ENCODE data around the gene EMP2.

EMP2 gene

DNA sequence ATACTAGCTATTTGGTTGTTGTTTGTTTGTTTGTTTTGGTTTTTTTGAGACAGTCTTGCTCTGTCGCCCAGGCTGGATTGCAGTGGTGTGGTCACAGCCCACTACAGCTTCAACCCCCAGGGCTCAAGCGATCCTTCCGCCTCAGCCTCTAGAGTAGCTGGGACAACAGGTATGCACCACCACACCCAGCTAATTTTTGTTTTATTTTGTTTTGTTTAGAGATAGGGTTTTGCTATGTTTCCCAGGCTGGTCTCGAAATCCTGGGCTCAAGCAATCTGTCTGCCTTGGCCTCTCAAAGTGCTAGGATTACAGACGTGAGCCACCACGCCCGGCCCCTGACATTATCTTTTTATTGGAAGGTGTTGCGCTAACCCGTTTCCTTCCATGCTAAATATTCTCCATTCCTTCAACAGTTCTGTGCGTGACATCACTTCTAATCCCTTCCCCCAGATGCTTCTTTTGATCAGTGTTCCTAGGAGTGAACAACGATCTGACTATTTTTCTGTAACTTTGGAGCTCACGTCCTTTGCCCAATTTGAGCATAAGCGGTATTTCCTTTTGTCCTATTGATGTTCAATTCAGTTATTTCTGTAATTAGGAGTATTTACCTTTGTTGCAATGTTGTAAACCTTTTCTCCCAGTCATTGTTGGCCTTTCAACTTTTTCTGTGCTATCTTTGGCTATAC is 30.2 kb upstream of the EMP2 start:
- in situ Hi-C loops (cut with MboI; ENCODE audit: low sequenced_read_pairs): no loop called here

DNA sequence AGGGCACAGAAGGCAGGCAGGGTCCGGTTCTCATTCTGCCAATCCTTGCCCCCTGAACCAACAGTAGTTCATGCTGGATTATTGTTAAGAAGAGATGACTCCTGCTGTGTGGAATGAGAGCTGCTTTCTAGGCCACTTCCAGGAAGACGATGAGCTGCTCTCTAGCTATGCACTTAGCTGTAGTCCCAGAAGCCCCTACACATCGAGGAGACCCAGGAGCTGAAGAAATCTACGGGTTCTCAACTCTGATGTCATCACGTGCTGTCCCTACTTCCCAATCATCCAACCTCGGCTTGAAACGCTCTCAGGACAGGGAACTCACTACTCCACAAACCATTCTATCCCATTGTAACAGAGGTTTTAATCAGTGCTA is 29.0 kb upstream of the EMP2 start:
- in situ Hi-C loops (cut with MboI; ENCODE audit: low sequenced_read_pairs): no loop called here

DNA sequence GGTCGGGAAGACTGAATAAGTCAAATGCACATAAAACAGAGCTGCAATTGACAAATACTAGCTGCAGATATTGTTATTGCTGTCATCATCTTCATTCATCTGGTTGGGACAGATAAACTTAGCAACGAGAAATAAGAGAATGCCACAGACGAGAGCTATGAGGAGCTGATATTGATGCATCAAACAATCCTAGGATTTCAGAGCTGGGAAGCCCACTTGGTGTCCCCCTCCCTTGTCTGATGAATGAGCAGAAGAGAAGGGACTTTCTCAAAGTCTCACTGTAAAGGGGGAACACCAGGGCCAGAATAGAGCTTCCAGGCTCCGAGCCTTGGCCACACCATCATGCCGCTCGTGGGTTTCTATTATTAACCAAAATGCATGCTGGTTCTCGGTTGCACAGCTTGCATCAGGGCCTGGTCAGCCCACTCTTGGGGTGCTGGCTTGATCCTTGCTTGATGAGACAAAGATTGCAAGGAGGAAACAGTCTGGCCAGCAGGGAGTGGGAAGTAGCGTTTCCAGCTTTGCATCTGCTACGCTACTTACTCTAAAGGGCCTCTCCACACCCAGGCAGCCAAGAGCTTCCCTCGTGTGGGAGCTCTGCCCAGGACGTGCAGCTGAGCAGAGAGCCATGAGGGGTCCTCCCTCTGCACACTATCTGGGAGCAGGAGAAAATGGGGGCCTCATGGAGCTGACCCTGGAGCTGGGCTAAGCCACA is 28.4 kb upstream of the EMP2 start:
- in situ Hi-C loops (cut with MboI; ENCODE audit: low sequenced_read_pairs): no loop called here

DNA sequence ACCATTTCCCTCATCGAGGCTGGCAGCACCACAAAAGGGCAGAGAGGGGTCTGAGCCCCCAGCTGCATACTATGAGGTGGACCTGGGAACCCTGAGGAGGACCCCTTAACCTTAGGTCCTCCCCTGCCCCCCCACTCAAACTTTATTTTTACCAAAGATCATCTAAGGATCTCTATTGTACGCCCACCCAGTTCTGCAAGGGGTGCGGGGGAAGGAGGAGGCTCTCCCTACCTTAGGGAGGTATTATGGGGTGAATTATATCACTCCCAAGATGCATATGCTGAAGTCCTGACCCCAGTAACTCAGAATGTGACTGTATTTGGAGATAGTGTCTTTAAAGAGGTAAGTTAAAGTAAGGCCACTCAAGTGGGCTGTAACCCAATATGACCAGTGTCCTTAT is 26.8 kb upstream of the EMP2 start:
- in situ Hi-C loops (cut with MboI; ENCODE audit: low sequenced_read_pairs): no loop called here

DNA sequence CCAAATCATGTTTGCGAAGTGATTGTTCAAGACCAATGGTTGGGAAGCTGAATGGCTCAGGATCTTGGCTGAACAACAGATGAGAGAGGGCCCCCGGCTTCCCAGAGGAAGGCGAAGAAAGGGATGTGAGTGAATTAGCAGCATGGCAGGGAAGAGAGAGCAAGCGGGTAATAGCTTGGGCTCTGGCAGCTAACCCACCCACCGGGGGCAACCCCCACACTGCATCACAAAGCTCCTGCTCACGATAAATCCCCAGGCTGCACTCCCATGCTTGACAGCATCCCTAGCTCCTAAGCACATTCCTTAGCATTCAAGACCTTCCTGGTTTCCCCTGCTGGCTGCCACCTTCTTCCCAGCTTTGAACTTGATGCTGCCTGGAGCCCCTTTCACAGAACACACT is 26.2 kb upstream of the EMP2 start:
- in situ Hi-C loops (cut with MboI; ENCODE audit: low sequenced_read_pairs): no loop called here

DNA sequence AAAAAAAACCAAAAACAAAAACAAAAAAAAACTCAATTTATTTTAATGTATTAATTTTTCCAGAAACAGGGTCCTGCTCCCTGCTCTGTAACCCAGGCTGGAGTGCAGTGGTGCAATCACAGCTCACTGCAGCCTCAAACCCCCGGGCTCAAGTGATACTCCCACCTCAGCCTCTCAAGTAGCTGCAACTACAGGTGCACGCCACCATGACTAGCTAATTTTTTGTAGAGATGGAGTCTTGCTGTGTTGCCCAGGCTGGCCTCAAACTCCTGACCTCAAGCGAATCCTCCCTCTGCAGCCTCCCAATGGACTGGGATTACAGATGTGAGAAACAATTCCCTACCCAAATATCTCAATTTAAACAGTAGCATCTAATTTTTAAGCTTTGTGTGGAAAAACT is 25.2 kb upstream of the EMP2 start:
- in situ Hi-C loops (cut with MboI; ENCODE audit: low sequenced_read_pairs): no loop called here

DNA sequence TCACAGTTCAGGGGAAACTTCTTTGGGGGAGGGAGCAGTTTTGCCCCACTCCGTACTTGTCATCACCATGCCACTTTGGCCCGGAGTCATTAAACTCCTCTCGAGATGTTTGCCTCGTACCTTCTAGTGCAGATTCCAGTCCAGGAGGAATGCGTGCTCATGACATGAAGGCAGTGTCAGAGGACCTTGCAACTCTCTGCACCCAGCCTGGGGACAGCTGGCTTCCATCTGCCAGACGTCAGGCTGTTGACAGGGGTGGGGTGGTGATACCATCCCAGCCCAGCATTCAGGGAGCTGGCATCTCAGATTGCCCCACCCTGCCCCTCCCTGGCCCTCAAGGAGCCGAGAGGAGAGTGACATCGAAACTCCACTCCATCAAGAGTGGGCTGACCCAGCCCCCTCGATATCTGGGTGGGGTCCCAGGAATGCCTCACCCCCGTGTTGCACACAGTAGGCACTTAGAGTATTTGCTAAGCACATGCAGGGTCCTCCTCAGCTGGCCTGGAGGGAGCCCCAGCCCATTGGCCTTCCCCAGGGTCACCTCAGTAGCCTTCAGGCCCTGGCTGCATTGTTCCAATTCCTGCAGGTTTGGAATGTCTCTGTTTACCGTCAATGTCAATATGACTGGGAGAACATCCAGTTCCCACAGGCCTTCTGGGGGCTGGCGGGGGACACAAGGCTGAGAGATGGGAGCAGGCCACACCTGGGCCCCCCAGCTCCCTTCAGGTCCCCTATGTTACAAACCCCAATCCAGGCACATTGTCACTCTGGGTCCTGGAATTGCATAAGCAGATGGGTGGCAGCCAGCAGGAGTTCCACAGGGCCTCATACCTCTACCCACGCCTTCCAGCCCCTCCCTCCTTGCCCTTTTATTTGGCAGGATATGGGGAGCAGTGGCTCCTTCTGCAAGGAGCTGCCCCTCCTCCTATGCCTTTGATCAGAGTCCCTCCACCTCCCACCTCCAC is 21.3 kb upstream of the EMP2 start:
- in situ Hi-C loops (cut with MboI; ENCODE audit: low sequenced_read_pairs): no loop called here

DNA sequence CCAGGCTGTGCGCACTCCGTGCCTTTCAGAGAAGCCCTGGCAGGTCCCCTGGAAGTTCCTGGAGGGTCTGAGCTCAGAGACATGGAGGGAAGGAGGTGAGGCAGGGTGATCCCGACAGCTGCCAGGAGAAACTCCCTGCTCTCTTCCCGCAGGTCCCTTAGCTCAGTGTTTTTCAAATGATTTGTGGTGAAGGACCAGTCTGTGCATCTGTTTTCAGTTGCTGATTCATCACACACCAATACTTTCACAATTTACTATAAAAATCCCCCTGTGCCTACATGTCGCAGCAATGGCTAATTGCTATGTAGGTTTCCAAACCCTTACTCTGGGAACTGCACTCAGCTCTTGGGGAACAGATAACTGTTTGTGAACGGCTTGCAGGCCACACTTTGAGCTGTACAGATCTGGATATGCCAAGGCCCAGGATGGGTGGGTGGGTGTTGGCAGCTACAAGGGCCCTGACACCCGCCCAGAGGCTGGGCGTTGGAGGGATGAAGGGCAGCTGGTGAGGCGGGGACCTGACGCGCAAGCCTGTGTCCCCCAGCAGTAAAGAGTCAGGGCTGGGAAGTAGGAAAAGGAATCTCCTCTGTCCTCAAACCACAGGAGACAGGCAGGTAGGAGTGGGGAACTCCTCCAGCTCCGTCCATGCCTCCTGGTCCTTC is 20.5 kb upstream of the EMP2 start:
- in situ Hi-C loops (cut with MboI; ENCODE audit: low sequenced_read_pairs): no loop called here

DNA sequence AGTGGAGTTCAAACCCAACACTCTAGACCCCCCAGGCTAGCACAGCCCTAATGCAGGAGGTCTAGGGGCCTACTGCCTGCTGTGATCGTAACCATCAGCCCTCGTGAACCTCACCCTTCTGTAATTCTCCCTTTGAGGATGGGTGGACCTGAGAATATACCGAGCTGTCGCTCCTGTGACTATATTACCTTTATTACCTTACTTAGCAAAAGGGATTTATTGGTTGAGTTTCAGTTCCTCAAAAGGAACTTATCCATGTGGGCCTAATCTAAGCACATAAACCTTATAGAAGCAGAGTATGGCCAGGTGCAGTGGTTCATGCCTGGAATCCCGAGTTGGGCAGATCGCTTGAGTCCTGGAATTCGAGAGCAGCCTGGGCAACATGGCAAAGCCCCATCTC is 19.2 kb upstream of the EMP2 start:
- in situ Hi-C loops (cut with MboI; ENCODE audit: low sequenced_read_pairs): no loop called here

DNA sequence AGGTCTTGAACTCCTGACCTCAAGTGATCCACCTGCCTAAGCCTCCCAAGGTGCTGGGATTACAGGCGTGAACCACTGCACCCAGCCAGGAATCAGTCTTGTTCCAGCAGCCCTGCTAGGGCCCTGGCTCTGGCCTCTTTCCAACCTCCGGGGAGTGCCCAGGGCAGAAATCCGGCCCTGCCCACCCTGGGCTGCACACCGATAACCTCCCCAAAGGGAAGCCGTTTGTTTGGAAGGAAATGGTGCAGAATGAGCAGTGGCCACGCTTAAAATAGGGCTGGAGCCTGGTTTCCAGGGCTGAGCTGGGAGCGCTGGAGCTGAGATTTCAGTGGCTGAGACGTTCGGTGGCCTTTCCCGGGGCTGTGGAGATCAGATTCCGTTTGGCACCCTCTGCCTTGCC is 17.8 kb upstream of the EMP2 start:
- in situ Hi-C loops (cut with MboI; ENCODE audit: low sequenced_read_pairs): no loop called here

DNA sequence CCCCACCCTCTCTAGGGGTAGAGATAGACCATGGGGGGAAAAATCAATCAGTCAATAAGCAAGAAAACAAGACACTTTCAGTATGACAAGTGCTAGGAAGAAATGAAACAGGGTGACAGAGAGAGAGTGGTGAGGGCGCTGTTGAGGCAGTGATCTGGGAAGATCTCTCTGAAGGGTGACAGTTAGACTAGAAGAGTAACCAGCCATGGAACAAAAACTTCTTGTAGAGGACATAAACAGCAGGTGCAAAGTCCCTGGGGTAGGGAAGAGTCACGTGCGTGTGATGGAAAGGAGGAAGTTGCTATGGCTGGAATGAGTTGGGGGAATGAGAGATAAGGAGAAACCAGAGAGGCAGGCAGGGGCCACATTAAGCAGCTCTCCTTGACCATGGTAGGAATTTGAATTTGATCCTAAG is 16.8 kb upstream of the EMP2 start:
- in situ Hi-C loops (cut with MboI; ENCODE audit: low sequenced_read_pairs): no loop called here

DNA sequence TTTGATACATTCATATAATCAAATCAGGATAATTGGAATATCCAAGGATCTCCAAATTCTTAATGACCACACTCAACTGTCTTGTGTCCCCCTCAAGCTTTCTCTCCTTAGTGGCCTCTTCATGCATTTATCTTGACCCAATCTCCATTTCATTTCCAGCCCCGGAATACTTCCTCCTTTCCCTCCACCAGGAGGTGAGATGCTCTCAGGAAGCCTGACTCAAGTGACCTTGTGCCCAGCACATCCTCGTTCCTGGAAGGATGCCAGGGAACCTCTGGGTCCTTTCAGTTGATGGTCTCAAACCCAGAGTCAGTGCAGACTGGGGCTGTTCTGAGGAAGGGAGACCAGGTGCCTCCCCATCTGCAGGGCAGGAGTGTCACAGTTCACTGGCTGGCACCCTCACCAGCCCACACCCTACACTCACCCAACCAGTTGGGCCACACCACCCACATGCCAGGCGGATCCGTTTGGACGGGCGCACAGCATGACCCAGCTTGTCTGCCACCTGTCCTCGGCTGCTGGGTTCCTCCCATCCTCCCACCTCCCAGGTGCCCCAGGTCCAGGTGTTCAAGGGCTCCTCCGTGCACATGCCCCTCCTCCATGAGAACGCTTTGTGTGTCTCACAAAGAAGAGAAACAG is 14.0 kb upstream of the EMP2 start:
- in situ Hi-C loops (cut with MboI; ENCODE audit: low sequenced_read_pairs): no loop called here

DNA sequence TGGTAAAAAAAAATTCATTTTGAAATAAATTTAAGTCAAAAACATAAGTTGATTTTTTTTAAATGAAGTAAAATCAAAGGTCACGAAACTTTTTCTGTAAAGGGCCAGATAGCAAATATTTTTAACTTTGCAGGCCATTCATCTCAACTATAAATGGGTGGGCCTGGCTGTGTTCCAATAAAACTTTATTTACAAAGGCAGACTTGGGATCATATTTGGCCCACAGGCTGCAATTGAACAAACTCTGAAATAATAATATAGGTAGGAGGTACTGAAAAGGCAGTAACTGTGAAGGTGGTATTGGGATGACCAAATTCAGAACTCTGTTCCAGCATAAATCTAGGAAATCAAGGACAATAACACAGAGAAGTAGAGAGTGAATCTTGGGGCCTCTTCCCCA is 12.2 kb upstream of the EMP2 start:
- in situ Hi-C loops (cut with MboI; ENCODE audit: low sequenced_read_pairs): no loop called here

DNA sequence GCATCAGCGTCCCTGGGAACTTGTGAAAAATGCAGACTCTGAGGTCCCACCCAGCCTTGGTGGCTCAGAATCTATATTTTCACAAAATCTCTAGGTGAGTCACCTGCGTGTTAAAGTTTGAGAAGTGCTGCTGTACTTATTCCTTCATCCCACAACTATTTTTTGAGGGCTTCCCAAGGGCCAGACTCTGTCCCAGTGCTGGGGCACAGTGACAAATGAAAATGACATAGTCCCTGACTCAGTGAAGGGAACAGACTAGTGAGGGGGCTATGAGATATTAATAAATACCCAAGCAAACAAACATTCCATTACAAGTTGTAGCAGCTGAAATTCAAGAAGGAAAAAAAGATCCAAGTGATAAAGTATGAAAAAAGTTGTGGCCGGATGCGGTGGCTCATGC is 9.9 kb upstream of the EMP2 start:
- in situ Hi-C loops (cut with MboI; ENCODE audit: low sequenced_read_pairs): no loop called here

DNA sequence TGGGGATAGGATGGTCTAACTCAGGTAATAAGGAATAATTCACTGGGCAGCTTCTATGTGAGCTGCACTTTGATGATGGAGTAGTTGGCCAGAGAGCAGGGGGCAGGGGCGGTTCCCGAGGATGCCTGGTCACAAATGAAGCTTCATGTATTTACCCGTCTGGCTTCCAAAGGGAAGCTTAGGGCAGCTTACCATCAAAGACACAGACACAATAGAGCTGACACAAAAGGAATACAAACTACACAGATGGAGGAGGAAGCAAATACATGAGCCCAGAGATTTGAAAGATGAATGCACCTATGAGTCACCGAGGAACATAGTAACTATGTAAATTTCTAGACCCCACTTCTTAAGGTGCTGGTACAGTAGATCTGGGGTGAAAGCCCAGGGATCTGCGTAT is 8.7 kb upstream of the EMP2 start:
- in situ Hi-C loops (cut with MboI; ENCODE audit: low sequenced_read_pairs): no loop called here

DNA sequence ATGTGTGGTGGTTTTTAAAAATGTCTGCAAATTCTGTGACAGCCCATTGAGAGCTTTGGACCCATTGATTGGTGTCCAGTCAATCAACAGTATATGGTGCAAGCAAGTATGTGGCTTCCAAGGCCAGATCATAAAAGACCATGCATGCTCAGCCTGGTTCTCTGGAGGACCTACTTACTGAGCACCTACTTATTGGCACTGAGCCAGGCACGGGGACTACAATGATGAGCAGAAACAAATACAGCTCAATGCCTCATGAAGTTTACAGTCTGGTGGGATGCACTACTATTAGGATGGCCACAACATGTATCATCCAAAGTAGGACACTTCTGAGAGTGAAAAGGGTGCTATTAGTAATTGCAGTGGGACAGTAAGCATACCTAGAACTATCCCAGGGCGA is 7.2 kb upstream of the EMP2 start:
- in situ Hi-C loops (cut with MboI; ENCODE audit: low sequenced_read_pairs): no loop called here

DNA sequence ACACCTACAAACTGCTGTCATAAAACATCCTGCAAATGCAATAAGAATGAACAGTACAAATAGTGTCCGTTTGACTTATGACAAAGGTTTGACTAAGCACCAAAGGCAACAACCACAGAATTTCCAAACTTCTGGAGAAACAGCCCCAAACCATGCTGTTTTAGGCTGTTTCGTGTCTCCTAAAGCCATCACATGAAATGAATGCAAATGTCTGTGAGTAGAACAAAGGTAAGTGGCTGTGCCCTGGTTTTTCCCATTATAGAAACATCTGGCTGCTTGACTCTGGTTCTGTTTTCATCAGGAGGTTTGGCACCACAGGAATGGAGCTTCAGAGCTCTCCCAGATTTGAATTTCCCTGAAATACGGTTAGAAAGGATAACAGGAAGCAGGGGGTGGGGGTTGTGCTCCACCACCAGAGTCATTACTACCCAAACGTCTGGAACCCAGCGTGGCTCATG is 4.6 kb upstream of the EMP2 start:
- in situ Hi-C loops (cut with MboI; ENCODE audit: low sequenced_read_pairs): no loop called here

DNA sequence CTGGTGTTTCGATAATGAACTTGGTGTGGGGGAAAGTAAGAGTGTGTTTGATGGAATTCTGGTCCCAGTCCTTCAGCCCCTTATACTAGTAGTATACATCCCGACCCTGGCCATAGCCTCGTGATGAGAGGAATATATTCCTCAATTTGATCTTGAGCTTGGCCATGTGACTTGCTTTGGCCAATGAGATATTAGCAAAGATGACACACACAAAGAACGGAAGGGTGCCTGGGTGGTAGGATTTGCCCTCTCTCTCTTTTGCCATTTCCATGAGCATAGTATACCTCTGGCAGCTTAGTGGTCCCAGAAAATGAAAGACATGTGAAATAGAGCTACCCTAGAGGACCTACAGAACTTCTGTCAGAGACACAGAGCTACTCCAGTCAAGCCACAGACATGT is 2.9 kb upstream of the EMP2 start:
- in situ Hi-C loops (cut with MboI; ENCODE audit: low sequenced_read_pairs): no loop called here

DNA sequence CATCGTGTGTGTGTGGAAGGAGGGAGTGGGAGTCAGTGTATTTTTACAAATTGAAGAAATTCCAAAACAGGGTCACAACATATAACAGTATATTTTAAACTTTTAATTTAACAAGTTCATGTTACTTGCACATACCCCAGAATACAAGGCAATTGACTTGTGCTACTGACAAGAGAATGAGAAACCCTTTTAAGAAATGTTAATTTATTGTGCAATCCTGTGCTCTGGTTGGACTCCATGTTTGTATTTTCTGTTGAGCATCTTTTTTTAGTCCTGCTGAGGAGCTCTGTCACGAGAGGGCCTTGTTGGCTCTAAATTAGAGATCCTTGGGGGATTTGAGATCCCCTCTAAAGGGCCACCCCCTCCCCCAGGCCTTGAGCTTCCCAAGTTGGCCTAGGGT is 1.1 kb upstream of the EMP2 start:
- in situ Hi-C loops (cut with MboI; ENCODE audit: low sequenced_read_pairs): no loop called here

DNA sequence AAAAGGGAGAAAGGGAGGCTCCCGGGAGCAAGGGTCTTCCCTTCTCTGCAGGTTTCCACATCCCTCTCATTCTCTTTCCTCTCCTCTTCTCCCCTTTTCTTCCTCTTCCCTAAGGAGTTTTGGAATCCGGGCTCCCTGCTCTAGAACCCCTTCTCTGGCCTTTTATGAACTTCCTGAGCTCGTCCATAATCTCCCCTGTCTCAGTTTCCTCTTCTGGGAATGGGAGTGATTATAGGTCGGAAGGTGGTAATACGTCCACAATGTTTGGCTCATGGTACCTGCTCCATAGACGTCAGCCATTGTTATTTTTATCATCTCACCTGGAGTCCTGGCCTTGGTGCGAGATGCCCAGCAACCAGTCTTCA is 467 bp upstream of the EMP2 start:
- in situ Hi-C loops (cut with MboI; ENCODE audit: low sequenced_read_pairs): no loop called here

DNA sequence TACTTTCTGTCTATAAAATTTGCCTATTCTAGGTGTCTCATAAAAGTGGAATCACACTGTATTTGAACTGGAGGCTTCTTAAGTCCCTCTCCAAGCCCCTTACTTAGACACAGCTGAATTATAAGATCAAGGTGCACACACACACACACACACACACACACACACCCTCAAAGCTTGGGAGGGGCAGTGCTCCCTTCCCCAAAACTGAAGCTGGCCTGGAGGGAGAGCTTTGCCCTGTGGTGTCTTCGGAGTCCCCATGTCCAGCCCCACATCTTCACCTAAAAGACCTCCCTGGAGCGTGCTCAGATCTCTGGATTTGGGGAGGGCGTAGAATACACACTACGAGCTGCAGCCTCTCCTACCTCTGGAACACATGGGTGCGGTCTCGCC is 828 bp downstream of the EMP2 start:
- in situ Hi-C loops (cut with MboI; ENCODE audit: low sequenced_read_pairs): no loop called here

Measured in HL-60/S4 (cell line).